Fibroblast of skin of back (primary cell): ENCODE measurements around the gene RBM33.

ENCODE experiments used
- DNase-seq: peaks from one replicate; pipeline ENCODE4 v3.0.0-alpha.2; 2013

RBM33 gene

GRCh38 chr7:155629171-155629570 is 15.3 kb upstream of the RBM33 start:
- DNase-seq = no peak

DNA sequence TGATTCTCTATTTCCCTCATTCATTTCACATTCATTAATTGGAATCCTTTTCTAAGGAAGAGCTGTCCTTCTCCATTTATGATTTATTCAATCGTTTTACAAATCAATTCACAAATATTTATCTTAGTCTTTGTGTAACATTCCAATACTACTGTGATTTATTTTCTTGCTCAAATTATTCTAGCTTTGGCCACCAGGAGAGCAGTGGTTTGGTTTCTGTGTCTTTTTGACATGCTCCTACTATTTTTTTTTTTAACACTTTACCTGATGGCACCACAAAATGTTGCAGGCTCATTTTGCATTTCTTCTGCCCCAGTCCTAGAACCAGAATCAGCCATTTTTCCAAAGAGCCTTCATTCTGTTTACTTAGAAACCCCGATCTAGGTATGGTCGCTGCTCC is 13.3 kb upstream of the RBM33 start:
- no peak for DNase-seq

- no peak for DNase-seq
These were observed 8.6 kb upstream of the RBM33 start for GRCh38 chr7:155635817-155636216.

DNA sequence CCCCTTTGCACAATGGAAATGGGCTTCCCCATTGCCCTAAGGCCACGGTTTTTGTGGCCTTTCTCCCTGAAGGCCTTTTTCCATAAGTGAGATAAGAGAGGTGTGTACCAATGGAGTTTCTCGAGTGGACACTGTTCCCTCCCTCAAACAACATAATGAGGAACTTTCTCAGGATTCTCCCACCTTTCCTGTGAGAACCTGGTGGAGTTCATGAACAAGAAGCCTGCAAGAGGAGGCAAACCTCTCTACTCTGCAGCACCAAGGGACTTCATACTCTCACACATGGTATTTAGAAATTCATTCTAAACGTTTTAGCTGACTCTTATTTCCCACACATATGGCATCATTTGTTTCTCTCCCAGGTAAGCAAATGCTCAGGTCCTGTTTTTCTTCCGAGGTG is 7.3 kb upstream of the RBM33 start:
- no peak for DNase-seq

- DNase-seq = no peak
These were observed 6.1 kb upstream of the RBM33 start for GRCh38 chr7:155638366-155638765.

DNA sequence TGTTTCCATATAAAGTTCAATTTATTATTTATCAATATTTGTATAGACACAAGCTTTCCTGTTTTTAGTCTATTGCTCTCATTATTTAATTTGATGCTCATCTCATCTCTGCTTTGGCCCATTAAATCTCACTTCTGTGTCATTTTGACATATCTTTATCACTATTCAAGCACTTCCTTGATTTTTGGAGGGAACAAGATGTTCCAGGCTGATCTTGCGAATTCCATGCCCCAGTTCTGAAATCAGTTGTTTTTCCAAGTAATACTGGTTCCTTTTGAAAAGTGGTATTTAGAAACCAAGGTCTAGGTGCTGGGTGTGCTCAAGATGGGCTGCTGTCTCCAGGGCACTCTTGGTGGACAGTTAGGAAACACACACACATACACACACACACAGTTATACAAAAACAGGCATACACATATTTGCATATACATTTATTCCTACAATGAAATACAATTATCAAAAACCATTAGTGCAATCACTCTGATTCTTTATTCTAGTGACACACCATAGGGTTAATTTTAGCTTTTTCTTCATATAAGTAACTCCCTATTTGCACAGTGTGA is 4.4 kb upstream of the RBM33 start:
- DNase-seq = no peak

DNA sequence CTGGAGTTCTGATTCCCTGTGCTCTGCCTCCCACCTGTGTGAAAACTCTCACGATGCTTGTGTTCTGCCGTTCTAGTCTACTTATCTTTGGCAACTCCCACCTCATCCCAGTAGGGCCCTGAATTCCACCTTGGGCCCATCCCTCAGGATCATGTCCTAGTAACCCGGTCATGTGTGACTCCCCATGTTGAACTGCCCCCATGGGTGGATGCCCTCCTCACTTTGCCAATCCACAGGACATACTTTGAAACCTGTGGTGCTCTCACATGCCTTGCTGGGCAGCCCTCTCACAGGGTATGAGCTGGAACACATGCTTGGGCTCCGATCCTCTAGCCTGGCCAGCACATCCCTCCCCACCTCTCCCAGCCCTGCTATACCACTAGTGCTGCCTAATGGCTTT is 3.8 kb upstream of the RBM33 start:
- no peak for DNase-seq

- peak; percentile 7 for DNase-seq
These were observed 670 bp upstream of the RBM33 start for GRCh38 chr7:155643804-155644177.

GRCh38 chr7:155644971-155645509 is 579 bp downstream of the RBM33 start:
- peak; percentile 47 for DNase-seq

DNA sequence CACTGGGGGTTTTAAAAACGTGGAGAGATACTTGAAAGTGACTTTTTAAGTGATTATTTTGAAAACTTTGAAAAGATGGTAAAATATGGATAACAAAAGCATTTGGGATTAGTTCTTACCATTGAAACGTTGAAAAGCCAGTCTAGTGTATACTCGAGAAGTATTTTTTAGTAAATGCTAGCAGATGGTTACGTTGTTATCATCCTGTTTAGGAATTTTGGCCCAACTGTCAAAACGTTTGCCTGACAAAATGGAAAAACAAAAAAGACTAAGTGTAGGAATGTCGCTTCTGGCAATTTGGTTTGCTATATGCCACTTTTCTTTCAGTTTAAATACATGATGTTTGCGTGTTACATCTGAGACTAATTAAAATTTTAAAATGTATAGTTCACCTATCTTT is 1.2 kb downstream of the RBM33 start:
- no peak for DNase-seq

GRCh38 chr7:155646669-155647068 is 2.2 kb downstream of the RBM33 start:
- no peak for DNase-seq

DNA sequence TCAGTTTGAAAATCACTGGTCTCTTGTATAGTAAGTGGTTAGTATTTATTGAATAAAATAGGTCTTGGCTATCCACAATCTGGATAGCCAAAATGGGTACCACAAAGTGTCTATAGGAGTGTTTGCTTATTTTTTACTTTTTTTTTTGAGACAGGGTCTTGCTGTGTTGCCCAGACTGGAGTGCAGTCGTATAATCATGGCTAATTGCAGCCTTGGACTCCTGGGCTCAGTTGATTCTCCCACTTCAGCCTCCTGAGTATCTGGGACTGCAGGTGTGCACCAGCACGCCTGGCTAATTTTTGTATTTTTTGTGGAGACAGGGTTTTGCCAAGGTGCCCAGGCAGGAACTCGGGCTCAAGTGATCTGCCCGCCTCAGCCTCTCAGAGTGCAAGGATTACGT is 2.8 kb downstream of the RBM33 start:
- no peak for DNase-seq

GRCh38 chr7:155647734-155648133 is 3.3 kb downstream of the RBM33 start:
- no peak for DNase-seq

DNA sequence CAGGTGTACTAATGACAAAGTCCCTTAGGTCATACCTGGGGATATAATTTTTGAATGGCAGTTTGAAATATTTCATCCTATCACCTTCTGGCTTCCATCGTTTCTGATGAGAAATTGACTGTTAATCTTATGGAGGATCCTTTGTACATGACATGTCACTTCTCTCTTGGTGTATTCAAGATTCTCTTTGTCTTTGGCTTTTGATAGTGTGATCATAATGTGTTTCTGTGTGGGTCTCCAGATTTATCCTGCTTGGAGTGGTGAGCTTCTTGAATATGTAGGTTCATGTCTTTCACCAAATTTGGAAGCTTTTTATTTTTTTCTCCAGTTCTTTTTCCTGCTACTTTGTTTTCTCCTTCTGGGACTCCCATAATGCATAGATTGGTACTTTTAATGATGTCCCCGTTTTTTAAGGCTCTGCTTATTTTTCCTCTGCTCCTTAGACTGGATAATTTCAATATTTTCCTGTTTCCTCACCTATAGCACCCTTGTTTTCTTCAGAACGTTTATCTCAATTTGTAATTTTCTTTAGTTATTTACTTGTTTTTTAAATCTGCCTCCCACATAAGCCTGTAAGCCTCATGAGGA is 4.4 kb downstream of the RBM33 start:
- DNase-seq = no peak

DNA sequence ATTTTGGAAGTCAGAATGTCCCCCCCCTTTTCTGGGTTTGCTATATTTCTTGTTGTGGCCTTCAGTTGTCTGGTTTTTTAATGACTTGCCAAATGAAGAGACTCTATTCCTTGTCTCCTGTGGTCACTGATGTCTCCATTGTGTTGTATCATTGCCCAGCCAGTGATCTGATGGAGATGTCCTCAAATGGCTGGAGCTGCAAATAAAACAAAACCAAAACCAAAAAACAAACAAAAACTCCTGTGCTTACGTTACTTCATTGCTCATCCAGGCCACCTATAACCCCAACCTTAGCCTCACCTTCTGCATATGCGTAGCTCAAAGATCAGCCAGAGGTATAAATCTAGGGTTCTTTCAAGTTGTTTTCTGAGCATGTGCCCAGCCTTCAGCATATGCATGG is 5.1 kb downstream of the RBM33 start:
- DNase-seq = no peak

DNA sequence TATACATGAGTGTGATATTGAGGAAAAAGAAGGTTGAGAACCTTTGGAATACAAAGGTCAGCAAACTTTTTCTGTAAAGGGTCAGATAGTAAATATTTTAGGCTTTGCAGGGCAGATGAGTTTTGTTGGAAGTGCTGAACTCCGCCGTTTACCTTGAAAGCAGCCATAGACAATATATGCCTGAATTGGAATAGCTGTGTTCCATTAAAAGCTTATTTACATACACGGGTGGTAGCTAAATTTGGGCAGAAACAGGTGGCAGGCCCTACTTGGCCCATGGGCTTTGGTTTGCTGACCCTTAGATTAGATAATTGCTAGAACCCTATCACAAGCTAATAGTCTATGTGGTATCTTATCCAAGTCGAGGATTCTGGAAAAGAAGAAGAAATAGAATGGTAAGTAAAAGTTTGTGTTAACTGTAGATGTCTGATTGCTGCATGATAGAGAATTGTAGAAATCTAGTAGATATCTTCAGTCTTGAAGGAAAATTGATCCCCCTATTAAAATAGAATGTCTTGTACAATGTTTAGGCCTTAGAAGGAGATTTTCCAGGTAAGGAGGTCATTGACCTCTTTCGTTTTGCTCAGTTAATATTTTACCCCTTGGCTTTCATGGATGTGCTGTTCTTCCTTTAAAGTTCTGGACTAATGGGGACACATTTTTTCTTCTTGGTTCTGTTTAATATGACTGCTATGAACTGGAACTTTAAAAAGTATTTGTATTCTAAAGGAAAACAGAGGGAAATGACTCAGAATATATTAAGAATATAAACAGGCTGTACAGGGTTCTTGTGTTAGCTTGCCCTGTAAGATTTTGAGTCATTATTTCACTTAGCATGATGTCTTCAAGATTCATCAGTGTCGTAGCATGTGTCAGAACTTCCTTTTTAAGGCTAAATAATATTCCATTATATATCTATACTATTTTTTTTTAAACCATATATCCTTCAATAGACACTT is 8.0 kb downstream of the RBM33 start:
- peak; percentile 73 for DNase-seq

GRCh38 chr7:155653803-155654202 is 9.3 kb downstream of the RBM33 start:
- no peak for DNase-seq

DNA sequence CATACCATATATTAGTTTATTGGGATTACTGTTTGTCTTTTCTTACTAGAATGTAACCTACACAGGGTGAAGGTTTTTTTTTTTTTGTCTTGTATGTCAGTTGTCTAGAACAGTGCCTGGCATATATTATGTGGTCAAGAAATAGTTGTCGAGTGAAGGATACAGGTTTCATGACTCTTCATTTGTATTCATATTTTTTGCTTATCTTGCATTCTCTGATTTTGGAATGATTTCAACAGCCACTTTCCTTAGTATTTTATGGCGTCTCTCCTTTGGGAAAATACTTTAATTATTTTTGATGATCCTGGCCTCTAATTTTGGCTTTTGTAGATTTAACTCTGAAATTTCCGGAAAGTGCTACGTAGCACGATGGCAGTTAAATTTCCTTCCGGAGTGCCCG is 12.4 kb downstream of the RBM33 start:
- DNase-seq = no peak

DNA sequence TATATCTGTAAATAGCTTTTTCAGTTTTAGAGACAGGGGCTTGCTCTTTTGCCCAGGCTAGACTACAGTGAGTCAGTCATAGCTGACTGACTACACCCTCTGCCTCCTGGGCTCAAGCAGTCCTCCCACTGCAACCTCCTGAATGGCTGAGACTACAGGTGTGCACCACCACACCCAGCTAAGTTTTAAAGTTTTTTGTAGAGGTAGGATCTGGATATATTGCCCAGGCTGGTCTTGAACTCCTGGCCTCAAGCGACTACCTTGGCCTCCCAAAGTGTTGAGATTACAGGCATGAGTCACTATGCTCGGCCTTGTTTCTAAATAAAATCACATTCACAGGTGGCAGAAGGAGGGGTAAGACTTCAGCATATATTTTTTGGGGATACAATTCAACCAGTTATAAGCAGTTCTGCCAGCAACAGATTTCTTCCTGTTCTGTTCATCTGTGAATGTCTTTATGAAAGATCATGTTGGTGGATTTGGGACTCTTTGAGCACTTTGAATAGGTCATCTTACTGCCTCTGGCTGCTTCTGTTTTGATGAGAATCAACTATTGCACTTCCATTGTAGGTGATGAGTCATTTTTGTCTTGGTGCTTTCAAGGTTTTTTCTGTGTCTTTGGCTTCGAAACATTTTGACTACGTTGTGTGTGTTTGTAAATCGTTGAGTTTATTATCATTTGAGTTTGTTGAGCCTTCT is 15.7 kb downstream of the RBM33 start:
- DNase-seq = no peak

DNA sequence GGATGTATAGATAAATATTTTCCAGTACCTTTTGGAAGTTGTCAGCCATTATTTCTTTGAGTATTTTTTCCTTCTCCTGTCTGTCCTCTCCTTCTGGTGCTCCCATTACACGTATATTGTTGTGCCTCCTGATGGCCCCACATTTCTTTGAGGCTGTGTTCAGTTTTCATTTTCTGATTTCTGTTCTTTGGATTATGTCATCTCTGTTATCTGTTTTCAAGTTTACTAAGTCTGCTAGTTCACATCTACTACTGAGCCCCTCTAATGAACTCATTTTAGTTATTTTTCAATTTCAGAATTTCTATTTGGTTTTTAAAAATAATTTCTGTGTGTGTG is 16.3 kb downstream of the RBM33 start:
- no peak for DNase-seq

- no peak for DNase-seq
These were observed 18.0 kb downstream of the RBM33 start for GRCh38 chr7:155662343-155663043.

DNA sequence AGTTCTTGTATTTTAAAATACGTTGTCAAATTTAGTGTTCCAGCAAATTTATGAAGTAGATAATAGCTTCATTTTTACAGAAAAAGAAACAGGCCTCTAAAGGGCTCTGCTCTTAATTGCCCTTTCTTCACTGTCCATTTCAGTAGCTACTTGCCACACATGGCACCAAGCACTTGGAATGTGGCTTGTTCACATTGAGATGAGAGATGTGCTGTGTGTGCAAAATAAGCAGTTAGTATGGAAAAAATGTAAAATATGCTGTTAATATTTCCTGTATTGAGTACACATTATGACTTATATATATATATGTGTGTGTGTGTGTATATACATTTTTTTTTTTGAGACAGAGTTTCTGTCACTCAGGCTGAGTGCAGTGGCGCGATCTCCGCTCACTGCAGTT is 19.5 kb downstream of the RBM33 start:
- peak; percentile 58 for DNase-seq
